GM12892 (cell line): ENCODE data around the gene NDUFB1.

Experiments
- POLR2A ChIP-seq: IDR thresholded peaks from 2 replicates; pipeline ENCODE4 v1.6.1; 2011; ENCODE audit warnings: low read depth, low read length, control low read depth
- POLR2AphosphoS5 ChIP-seq: IDR thresholded peaks from 2 replicates; pipeline ENCODE4 v1.6.1; 2011; ENCODE audit warnings: low read depth, low read length, control low read depth
- TAF1 ChIP-seq: IDR thresholded peaks from 2 replicates; pipeline ENCODE4 v1.6.1; 2011; ENCODE audit warnings: low read depth, mild to moderate bottlenecking, control low read depth, low read length, borderline replicate concordance

GRCh38 chr14:92122351-92122677 lies 808 bp upstream of the NDUFB1 start:
- TF ChIP-seq POLR2AphosphoS5 (no peak), TAF1 (no peak), POLR2A (no peak)
